Fibroblast of the aortic adventitia (primary cell): ENCODE data around the gene TMEM132D. TPM values are rescaled to one million over a fixed set of nuclear protein-coding genes. Genes with fewer than 3 reads are reported as not detected.

Experiments used
- DNase-seq: peaks from one replicate; pipeline ENCODE4 v3.0.0-alpha.2; 2010; ENCODE audit warnings: low read depth
- H3K4me3 ChIP-seq: 2 replicates; pipeline ENCODE4 v1.5.1; 2011; ENCODE audit warnings: low read depth, mild to moderate bottlenecking, control low read depth, low read length, moderate library complexity
- total RNA-seq: library from RNA; depleted of rRNA; stranded (reverse); fragments of >200 nt; gene quantifications from 2 replicates; pipeline ENCODE4 v1.2.3, GENCODE V29; 2012; ENCODE audit warnings: low replicate concordance
- TF ChIP-seq, protein P1 (sequence below): IDR thresholded peaks from 2 replicates; pipeline ENCODE4 v1.5.1; 2011; ENCODE audit warnings: mild to moderate bottlenecking, low read length, control low read depth, inconsistent platforms; ENCODE audit not compliant: insufficient read depth

The TMEM132D gene
- total RNA-seq, 1 donor, result not detected

DNA sequence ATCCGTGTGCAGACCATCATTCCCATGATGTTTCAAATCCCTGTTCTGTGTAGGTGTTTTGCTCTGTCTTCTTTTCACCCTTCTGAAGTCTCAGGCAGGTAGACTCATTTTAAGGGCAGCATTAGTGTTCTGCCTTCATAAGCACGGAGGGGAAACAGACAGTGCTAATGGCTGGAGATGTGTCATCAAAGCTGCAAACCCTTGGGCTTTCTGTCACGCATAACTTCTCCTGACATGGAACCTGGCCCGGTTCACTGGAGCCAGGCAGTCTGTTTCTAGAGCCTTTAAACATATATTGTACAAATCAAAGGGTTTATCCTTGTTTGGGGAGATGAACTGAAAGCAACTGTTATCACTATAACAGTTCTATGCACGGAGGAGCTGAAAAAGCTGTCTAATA, 141.4 kb downstream of the TMEM132D start:
- TF ChIP-seq, protein P1, sequence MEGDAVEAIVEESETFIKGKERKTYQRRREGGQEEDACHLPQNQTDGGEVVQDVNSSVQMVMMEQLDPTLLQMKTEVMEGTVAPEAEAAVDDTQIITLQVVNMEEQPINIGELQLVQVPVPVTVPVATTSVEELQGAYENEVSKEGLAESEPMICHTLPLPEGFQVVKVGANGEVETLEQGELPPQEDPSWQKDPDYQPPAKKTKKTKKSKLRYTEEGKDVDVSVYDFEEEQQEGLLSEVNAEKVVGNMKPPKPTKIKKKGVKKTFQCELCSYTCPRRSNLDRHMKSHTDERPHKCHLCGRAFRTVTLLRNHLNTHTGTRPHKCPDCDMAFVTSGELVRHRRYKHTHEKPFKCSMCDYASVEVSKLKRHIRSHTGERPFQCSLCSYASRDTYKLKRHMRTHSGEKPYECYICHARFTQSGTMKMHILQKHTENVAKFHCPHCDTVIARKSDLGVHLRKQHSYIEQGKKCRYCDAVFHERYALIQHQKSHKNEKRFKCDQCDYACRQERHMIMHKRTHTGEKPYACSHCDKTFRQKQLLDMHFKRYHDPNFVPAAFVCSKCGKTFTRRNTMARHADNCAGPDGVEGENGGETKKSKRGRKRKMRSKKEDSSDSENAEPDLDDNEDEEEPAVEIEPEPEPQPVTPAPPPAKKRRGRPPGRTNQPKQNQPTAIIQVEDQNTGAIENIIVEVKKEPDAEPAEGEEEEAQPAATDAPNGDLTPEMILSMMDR, result no peak
- DNase-seq, result no peak
- H3K4me3 ChIP-seq, result no peak overlapping the region

DNA sequence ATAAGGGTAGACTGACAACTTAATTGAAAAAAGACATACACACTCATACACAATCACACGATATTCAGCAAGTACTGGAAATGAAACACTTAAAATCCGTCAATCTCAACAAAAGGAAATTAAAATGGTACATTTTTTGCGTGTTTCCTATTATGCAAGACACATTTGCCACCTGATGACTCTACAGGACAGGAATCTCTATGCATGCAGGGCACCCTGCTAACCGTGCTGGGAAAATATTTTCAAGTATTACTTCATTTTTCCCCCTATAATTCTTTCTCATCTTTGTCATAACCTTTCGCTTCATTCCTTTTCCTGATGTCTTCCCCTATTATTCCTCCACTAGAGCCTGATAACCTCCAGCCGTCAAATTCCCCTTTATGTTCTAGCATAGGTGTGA, 150.2 kb downstream of the TMEM132D start:
- TF ChIP-seq, protein P1, result no peak
- no peak for DNase-seq
- no peak overlapping the region for H3K4me3 ChIP-seq

DNA sequence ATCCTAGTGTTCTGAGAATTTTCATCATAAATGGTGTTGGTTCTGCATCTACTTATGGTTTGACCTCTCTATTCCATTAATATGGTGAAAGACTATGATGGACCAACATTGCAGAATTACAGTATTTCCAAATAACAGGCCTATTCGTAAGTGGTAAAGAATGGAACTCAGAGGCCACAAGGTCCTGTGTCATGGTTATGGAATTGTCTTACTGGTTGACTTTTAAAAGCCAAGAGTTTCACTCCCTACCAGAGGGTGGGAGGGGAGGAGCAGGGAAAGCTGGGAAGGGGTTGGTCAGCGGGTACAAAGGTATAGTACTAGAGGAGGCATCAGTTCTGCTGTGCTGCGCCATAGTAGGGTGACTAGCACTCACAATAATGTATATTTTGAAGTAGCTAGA, 153.4 kb downstream of the TMEM132D start:
- H3K4me3 ChIP-seq, result no peak overlapping the region
- DNase-seq, result no peak
- TF ChIP-seq, protein P1, result no peak

DNA sequence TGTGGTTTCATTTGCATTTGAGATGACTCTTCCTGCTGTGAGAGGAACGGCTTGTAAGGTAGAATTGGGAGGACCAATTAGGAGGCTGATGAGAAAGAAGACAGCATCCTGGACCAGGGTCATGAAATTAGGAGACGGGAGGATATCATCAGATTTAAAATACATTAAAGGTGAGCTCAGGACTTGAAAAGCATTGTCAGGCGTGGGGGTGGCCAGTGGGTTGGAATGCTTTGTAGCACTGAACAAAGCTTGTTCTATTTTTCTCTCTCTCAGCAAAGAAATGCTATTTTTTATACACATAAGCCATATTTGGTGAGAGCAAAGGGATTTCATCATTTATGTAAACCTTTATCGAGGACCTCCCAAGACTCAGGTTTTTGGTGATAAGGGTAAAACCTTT, 157.5 kb downstream of the TMEM132D start:
- no peak for DNase-seq
- no peak overlapping the region for H3K4me3 ChIP-seq
- TF ChIP-seq, protein P1, result no peak

DNA sequence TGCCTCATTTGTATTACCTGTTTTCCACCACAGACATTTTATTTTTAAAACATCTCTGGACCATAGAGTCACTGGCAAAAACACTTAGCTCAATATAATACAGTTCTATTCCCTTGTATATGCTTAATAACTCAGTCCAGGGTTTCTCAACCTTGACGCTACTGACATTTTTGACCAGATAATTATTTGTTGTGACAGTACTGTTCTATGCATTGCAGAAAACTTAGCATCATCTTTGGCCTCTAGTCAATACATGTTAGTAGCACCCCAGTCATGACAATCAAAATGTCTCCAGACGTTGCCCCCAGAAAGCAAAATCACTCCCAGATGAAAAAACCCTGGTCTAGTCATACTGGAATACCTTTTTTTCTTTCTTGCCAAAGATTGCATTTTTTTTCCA, 174.7 kb downstream of the TMEM132D start:
- TF ChIP-seq, protein P1, result no peak
- no peak overlapping the region for H3K4me3 ChIP-seq
- DNase-seq, result no peak

DNA sequence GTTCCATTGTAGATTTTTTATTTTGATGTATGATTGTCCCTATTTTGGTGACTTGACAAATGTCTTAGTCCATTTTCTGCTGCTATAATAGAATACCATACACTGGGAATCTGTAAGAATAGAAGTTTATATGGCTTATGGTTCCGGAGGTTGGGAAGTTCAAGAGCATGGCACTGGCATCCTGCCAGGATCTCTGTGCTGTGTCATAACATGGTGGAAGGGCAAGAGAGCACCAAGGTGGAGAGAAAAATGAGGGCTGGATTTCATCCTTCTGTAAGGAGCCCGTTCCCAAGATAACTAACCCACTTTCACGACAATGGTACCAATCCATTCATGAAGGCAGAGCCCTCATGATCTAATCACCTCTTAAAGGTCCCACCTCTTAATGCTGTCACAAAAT, 176.7 kb downstream of the TMEM132D start:
- DNase-seq, result no peak
- TF ChIP-seq, protein P1, result no peak
- H3K4me3 ChIP-seq, result no peak overlapping the region

DNA sequence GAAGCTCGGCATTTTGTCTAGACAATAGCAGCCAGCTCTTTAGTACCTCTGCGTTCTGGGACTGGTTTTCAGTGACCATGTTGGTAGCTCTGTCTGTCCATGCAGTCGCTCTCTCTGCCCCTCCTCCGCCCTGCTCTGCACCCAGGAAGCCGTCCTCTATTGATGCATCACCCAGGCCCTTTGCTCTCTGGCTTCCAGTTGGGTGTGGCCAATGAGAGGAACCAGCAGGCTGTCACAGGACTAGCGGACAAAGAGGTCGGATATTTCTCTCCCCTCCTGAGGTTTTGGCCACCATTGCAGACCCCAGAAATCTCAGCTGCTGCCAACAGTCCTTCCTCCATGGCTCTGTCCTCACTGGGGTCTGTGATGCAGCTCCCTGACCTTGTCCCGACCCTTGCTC, 180.6 kb downstream of the TMEM132D start:
- no peak for DNase-seq
- H3K4me3 ChIP-seq, result no peak overlapping the region
- TF ChIP-seq, protein P1, result no peak
